Hepatocyte (in vitro differentiated cells): ENCODE results near the gene GSX2. TPM values are rescaled to one million over a fixed set of nuclear protein-coding genes. Genes with fewer than 3 reads are reported as not detected.

Experiments used
- DNase-seq: peaks from one replicate; pipeline ENCODE4 v3.0.0-alpha.2; 2016; ENCODE audit warnings: low spot score
- H2AFZ ChIP-seq: fragments of 200-600 bp; sonication (generic); 2 replicates; pipeline ENCODE4 v1.6.0; 2016; ENCODE audit warnings: antibody characterized with exemption, mild to moderate bottlenecking
- H3K27ac ChIP-seq: fragments of 200-600 bp; sonication (generic); 2 replicates; pipeline ENCODE4 v1.5.1; 2016; ENCODE audit warnings: mild to moderate bottlenecking
- H3K27me3 ChIP-seq: fragments of 200-600 bp; sonication (generic); 2 replicates; pipeline ENCODE4 v1.6.1; 2016
- H3K36me3 ChIP-seq: fragments of 200-600 bp; sonication (generic); replicated peaks from 2 replicates; pipeline ENCODE4 v1.5.1; 2016; ENCODE audit warnings: low read depth; ENCODE audit not compliant: insufficient read depth
- H3K4me1 ChIP-seq: fragments of 200-600 bp; sonication (generic); 2 replicates; pipeline ENCODE4 v1.5.1; 2016; ENCODE audit warnings: mild to moderate bottlenecking, moderate library complexity; ENCODE audit not compliant: insufficient read depth
- H3K4me2 ChIP-seq: fragments of 200-600 bp; sonication (generic); 2 replicates; pipeline ENCODE4 v1.6.0; 2016
- H3K4me3 ChIP-seq: fragments of 200-600 bp; sonication (generic); 2 replicates; pipeline ENCODE4 v1.5.1; 2016; ENCODE audit warnings: mild to moderate bottlenecking
- H3K79me2 ChIP-seq: fragments of 200-600 bp; sonication (generic); 2 replicates; pipeline ENCODE4 v1.6.0; 2017; ENCODE audit warnings: mild to moderate bottlenecking
- H3K9me2 ChIP-seq: fragments of 200-600 bp; sonication (generic); replicated peaks from 2 replicates; pipeline ENCODE4 v1.6.0; 2017; ENCODE audit warnings: mild to moderate bottlenecking; ENCODE audit not compliant: insufficient read depth
- H3K9me3 ChIP-seq: fragments of 200-600 bp; sonication (generic); 2 replicates; pipeline ENCODE4 v1.5.1; 2016; ENCODE audit warnings: low read depth, mild to moderate bottlenecking
- H4K20me1 ChIP-seq: fragments of 200-600 bp; sonication (generic); 2 replicates; pipeline ENCODE4 v1.6.0; 2016; ENCODE audit warnings: mild to moderate bottlenecking; ENCODE audit not compliant: insufficient read depth, poor library complexity, severe bottlenecking
- EZH2 ChIP-seq: fragments of 200-600 bp; sonication (generic); IDR thresholded peaks from 2 replicates; pipeline ENCODE4 v1.6.1; 2016; ENCODE audit warnings: antibody characterized with exemption, mild to moderate bottlenecking, borderline replicate concordance
- EZH2phosphoT487 ChIP-seq: fragments of 200-600 bp; sonication (generic); IDR thresholded peaks from one replicate; pipeline ENCODE4 v1.6.1; 2018; ENCODE audit warnings: antibody characterized with exemption, mild to moderate bottlenecking, low read depth, moderate library complexity; ENCODE audit not compliant: unreplicated experiment, severe bottlenecking
- WGBS: methylation state at CpG from one replicate; pipeline ENCODE4 v1.1.6; 2016; ENCODE audit warnings: low lambda C conversion rate; ENCODE audit errors: missing lambda C conversion rate; 5-methylcytosine and 5-hydroxymethylcytosine counted together
- polyA plus RNA-seq: library from polyadenylated mRNA; unstranded; fragments of >200 nt; fragmentation: Nextera tagmentation; extraction: Ambion mirVana; gene quantifications from 2 replicates; pipeline ENCODE4 v1.2.1, GENCODE V29; 2016
- total RNA-seq: library from RNA; depleted of rRNA; stranded (reverse); fragments of >200 nt; gene quantifications from 2 replicates; pipeline ENCODE4 v1.2.3, GENCODE V29; 2014
- TF ChIP-seq, protein P1 (sequence below): fragments of 200-600 bp; sonication (generic); IDR thresholded peaks from 2 replicates; pipeline ENCODE4 v1.5.1; 2016; ENCODE audit warnings: antibody characterized with exemption, mild to moderate bottlenecking; ENCODE audit not compliant: poor library complexity

Gene GSX2
- total and polyA plus RNA-seq, 2 experiments from 2014 or later, result not detected

DNA sequence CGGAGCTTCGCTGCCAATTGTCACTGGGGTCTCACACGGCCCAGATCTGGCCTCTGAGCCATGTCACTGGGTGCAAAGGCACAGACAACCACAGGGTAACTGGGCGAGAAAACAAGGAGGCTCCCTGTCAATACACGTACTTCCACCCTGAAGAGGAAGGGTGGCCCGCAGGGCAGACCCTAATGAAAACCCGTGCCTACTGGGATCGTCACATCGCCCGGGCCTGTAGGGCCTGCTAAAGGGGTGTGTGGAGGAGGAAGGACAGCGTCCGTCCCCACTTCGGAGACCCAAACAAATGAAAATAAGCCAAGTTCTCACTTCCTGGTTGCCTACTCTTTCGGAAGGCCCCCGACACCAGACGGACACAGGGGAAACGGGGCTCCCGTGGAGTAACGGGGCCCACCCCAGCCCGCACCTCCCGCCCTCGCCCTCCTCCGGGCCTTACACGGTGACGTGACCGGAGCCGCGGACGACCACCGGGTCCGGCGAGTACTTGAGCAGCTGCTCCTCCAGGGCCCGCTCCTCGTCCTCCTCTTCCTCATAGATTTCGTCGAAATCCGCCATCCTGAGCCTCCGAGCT, 36.1 kb upstream of the GSX2 start:
- Histone ChIP-seq H3K79me2 (peaks cover 54% of the 10 kb centered on the region), H3K9me2 (no peaks in the 10 kb centered on the region), H3K4me1 (peaks cover 27% of the 10 kb centered on the region), H3K27me3 (no peaks in the 10 kb centered on the region), H4K20me1 (peaks cover 45% of the 10 kb centered on the region), H2AFZ (peak overlapping the region; percentile 53), H3K36me3 (no peaks in the 10 kb centered on the region), H3K27ac (peak overlapping the region; percentile 98), H3K4me2 (peak overlapping the region; percentile 84), H3K4me3 (peak overlapping the region; percentile 97), H3K9me3 (no peaks in the 10 kb centered on the region)
- DNase-seq, result peak; percentile 28
- 1% methylated on average over 30 of the region's 38 CpGs for WGBS
- no peak for TF ChIP-seq EZH2phosphoT487
- TF ChIP-seq, protein P1, sequence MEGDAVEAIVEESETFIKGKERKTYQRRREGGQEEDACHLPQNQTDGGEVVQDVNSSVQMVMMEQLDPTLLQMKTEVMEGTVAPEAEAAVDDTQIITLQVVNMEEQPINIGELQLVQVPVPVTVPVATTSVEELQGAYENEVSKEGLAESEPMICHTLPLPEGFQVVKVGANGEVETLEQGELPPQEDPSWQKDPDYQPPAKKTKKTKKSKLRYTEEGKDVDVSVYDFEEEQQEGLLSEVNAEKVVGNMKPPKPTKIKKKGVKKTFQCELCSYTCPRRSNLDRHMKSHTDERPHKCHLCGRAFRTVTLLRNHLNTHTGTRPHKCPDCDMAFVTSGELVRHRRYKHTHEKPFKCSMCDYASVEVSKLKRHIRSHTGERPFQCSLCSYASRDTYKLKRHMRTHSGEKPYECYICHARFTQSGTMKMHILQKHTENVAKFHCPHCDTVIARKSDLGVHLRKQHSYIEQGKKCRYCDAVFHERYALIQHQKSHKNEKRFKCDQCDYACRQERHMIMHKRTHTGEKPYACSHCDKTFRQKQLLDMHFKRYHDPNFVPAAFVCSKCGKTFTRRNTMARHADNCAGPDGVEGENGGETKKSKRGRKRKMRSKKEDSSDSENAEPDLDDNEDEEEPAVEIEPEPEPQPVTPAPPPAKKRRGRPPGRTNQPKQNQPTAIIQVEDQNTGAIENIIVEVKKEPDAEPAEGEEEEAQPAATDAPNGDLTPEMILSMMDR, result no peak
- no peak for TF ChIP-seq EZH2

DNA sequence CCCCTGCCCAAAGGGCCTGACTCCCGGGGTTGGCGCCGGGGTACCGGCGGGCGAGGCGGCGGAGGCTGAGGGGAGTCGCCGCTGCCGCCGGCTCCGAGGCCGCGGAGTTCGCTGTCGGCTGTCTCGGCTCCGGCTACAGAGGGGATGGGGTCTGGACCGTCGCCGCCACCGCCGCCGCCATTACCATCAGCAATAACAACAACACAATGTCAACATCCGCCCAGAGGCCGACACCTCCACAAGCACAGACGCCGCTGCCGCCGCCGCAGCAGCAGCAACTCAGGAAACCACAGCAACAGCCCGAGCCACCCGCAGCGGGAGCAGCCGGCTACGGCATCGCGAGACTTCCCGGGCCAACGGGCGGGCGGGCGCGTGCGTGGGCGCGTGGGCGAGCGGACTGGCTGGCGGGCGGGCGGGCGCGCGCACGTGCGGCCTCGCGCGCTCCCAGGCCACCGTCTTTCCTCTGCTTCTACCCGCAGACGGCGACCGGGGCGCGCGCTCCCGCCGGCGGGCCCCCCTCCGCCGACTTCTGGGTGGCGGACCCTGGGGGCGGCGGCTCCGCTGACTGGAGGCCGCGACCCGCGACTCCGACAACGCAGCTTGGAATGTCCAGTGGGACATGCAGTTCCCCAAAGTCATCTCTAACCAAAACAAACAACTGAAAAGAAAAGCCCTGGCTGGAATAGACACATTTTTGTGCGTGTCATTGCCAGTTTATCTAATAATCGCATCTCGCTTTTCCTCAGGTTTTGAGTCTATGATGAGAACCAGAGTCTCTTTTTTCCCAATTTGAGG, 35.4 kb upstream of the GSX2 start, which contains the start of gene CHIC2:
TSS of gene CHIC2 (minus strand) at position 289 of the 795 bp plus-strand sequence. CDS start 305 bp downstream, outside the sequence.
- no peaks in the 10 kb centered on the region for H3K36me3 ChIP-seq
- peaks cover 27% of the 10 kb centered on the region for H3K4me1 ChIP-seq
- DNase-seq, result peak; percentile 97
- peak within 1 kb of the TSS; percentile 81 for H2AFZ ChIP-seq
- no peaks in the 10 kb centered on the region for H3K27me3 ChIP-seq
- H3K79me2 ChIP-seq, result peaks cover 48% of the 10 kb centered on the region
- H3K9me2 ChIP-seq, result no peaks in the 10 kb centered on the region
- TF ChIP-seq EZH2 (no peak), EZH2phosphoT487 (no peak)
- TF ChIP-seq, protein P1, result no peak
- H3K4me3 ChIP-seq, result peak within 1 kb of the TSS; percentile 97
- H3K27ac ChIP-seq, result peak within 1 kb of the TSS; percentile 98
- H3K4me2 ChIP-seq, result peak within 1 kb of the TSS; percentile 84
- WGBS, result 1% methylated on average over 50 of the region's 87 CpGs
- H4K20me1 ChIP-seq, result peaks cover 38% of the 10 kb centered on the region
- H3K9me3 ChIP-seq, result no peaks in the 10 kb centered on the region

- peak overlapping the region; percentile 81 for H2AFZ ChIP-seq
Observed at GRCh38 chr4:54065282-54066087, 34.5 kb upstream of the GSX2 start.

More at GRCh38 chr4:54065282-54066087, 34.5 kb upstream of the GSX2 start:
- peaks cover 27% of the 10 kb centered on the region for H3K4me1 ChIP-seq
- H3K9me2 ChIP-seq, result no peaks in the 10 kb centered on the region
- no peaks in the 10 kb centered on the region for H3K9me3 ChIP-seq
- no peaks in the 10 kb centered on the region for H3K36me3 ChIP-seq
- WGBS, result 78% methylated on average over 6 of the region's 6 CpGs
- peaks cover 38% of the 10 kb centered on the region for H3K79me2 ChIP-seq
- DNase-seq, result no peak
- TF ChIP-seq EZH2 (no peak), EZH2phosphoT487 (no peak)
- TF ChIP-seq, protein P1, result no peak
- peak overlapping the region; percentile 71 for H3K27ac ChIP-seq
- no peaks in the 10 kb centered on the region for H3K27me3 ChIP-seq
- peak overlapping the region; percentile 69 for H3K4me2 ChIP-seq
- H3K4me3 ChIP-seq, result peak overlapping the region; percentile 17
- peaks cover 28% of the 10 kb centered on the region for H4K20me1 ChIP-seq
